ENCODE measurements around the gene SLC17A5.
"Not testable (repeated sequence)": the region's sequence is repeated elsewhere in the genome, so short reads cannot be mapped to it uniquely, and the experiment has no call there.

Gene SLC17A5

GRCh38 chr6:73566486-73566871 lies 87.3 kb downstream of the SLC17A5 start:
- DNase-seq (ENCODE audit: low read depth in 2 of 2): not testable (repeated sequence)

- no peak for DNase-seq (ENCODE audit: low read depth in 2 of 2)
Measured at GRCh38 chr6:73565767-73566485, 87.9 kb downstream of the SLC17A5 start.

GRCh38 chr6:73564578-73565345 lies 89.0 kb downstream of the SLC17A5 start:
- no peak for DNase-seq (ENCODE audit: low read depth in 2 of 2)

GRCh38 chr6:73562558-73562957 lies 91.2 kb downstream of the SLC17A5 start:
- DNase-seq (ENCODE audit: low read depth in 2 of 2): no peak

- no peak for DNase-seq (ENCODE audit: low read depth in 2 of 2)
Measured at GRCh38 chr6:73560853-73561407, 92.9 kb downstream of the SLC17A5 start.

GRCh38 chr6:73560182-73560732 lies 93.5 kb downstream of the SLC17A5 start:
- DNase-seq (ENCODE audit: low read depth in 2 of 2): no peak

- DNase-seq (ENCODE audit: low read depth in 2 of 2): not testable (repeated sequence)
Measured at GRCh38 chr6:73559399-73559794, 94.4 kb downstream of the SLC17A5 start.

GRCh38 chr6:73558624-73559398 lies 95.0 kb downstream of the SLC17A5 start:
- no peak for DNase-seq (ENCODE audit: low read depth in 2 of 2)

- no peak for DNase-seq (ENCODE audit: low read depth in 2 of 2)
Measured at GRCh38 chr6:73556836-73557235, 97.0 kb downstream of the SLC17A5 start.

GRCh38 chr6:73555380-73555949 lies 98.3 kb downstream of the SLC17A5 start:
- DNase-seq (ENCODE audit: low read depth in 2 of 2): not testable (repeated sequence)

- DNase-seq (ENCODE audit: low read depth in 2 of 2): not testable (repeated sequence)
Measured at GRCh38 chr6:73551115-73551514, 102.7 kb downstream of the SLC17A5 start.

GRCh38 chr6:73548458-73549446 lies 105.0 kb downstream of the SLC17A5 start:
- no peak for DNase-seq (ENCODE audit: low read depth in 2 of 2)

GRCh38 chr6:73547036-73547435 lies 106.8 kb downstream of the SLC17A5 start:
- no peak for DNase-seq (ENCODE audit: low read depth in 2 of 2)
